ENCODE results near the gene ELFN1.

The ELFN1 gene

GRCh38 chr7:1669954-1670893, at the start of gene ELFN1:
Gene ELFN1 (plus strand): TSS chr7:1670277. CDS start chr7:1744597, 74,320 bp downstream.
- DNase-seq, result no peak

- DNase-seq, result no peak
These were observed 49.2 kb upstream of the ELFN1 start for GRCh38 chr7:1620835-1621234.

GRCh38 chr7:1621718-1622117, 48.4 kb upstream of the ELFN1 start:
- DNase-seq, result no peak

GRCh38 chr7:1622441-1622840, 47.6 kb upstream of the ELFN1 start:
- DNase-seq, result no peak

- no peak for DNase-seq
These were observed 46.3 kb upstream of the ELFN1 start for GRCh38 chr7:1623810-1624209.

- DNase-seq, result no peak
These were observed 44.8 kb upstream of the ELFN1 start for GRCh38 chr7:1624999-1625927.

- no peak for DNase-seq
These were observed 43.3 kb upstream of the ELFN1 start for GRCh38 chr7:1626769-1627168.

- DNase-seq, result no peak
These were observed 39.3 kb upstream of the ELFN1 start for GRCh38 chr7:1630700-1631336.

GRCh38 chr7:1631678-1632077, 38.4 kb upstream of the ELFN1 start:
- no peak for DNase-seq

GRCh38 chr7:1632506-1632905, 37.6 kb upstream of the ELFN1 start:
- DNase-seq, result no peak

- no peak for DNase-seq
These were observed 36.9 kb upstream of the ELFN1 start for GRCh38 chr7:1632916-1633785.

- DNase-seq, result no peak
These were observed 34.7 kb upstream of the ELFN1 start for GRCh38 chr7:1635401-1635800.

GRCh38 chr7:1637155-1637554, 32.9 kb upstream of the ELFN1 start:
- DNase-seq, result no peak

- DNase-seq, result no peak
These were observed 31.8 kb upstream of the ELFN1 start for GRCh38 chr7:1638215-1638661.

GRCh38 chr7:1639071-1639470, 31.0 kb upstream of the ELFN1 start:
- DNase-seq, result no peak

GRCh38 chr7:1639532-1640175, 30.4 kb upstream of the ELFN1 start:
- no peak for DNase-seq

- DNase-seq, result no peak
These were observed 29.5 kb upstream of the ELFN1 start for GRCh38 chr7:1640376-1641172.

- no peak for DNase-seq
These were observed 28.9 kb upstream of the ELFN1 start for GRCh38 chr7:1641173-1641572.

GRCh38 chr7:1641661-1642260, 28.3 kb upstream of the ELFN1 start:
- no peak for DNase-seq

- DNase-seq, result no peak
These were observed 27.8 kb upstream of the ELFN1 start for GRCh38 chr7:1642291-1642731.
